ENCODE results near the gene ZNF48.

Gene ZNF48

DNA sequence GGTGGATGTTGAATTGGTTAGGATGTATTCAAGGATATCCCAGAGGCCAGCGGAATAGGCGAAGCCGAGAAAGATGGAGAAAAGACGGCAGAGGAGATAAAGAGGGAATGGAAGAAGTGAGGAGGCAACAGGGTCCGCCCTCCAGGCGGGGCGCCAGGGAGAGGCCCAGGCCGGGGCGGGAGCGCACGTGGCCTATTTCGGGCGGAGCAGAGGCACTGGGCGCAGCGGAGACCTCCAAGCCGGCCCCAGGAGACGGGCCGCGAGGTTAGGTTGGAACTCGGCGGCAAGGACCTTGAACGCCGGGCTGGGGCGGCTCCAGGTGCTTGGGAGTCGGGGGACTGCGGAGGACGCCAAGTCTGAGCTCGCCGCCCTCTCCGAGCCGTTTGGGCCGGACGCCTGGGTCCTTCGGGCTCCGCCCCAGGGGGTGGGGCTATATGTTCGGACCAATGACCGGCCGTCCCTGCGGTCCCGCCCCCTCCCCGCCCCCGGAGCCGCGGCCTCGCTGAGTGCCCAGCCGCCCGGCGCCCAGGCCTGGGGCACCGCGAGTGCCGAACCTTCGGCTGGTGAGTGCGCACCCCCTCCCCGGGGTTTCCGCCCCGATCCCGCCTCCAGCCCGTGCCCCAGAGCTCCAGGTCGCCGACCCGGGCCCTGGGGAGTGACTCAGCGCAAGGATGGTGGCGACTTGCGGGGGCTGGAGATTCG lies 12.0 kb downstream of the ZNF48 start, which contains the start of gene ZNF771:
TSS of gene ZNF771 (plus strand) at position 505 of the 702 bp plus-strand sequence. CDS start 448 bp downstream, outside the sequence.
- Histone ChIP-seq H2AFZ (peak within 1 kb of the TSS; percentile 94), H3K4me2 (ENCODE audit: low read length) (peak within 1 kb of the TSS; percentile 89), H3K9me3 (ENCODE audit: control insufficient read depth, low read length) (no peaks in the 10 kb centered on the region), H3K4me3 (ENCODE audit: low read depth, low read length) (peak within 1 kb of the TSS; percentile 69), H3K36me3 (ENCODE audit: control insufficient read depth, insufficient read depth, low read length) (no peaks in the 10 kb centered on the region), H3K4me1 (peaks cover 12% of the 10 kb centered on the region), H3K9ac (peak within 1 kb of the TSS; percentile 58), H3K79me2 (peaks cover 9% of the 10 kb centered on the region), H3K27me3 (ENCODE audit: control insufficient read depth, insufficient read depth, low read length) (no peaks in the 10 kb centered on the region), H3K27ac (peak within 1 kb of the TSS; percentile 84)
- TF ChIP-seq, protein P1, sequence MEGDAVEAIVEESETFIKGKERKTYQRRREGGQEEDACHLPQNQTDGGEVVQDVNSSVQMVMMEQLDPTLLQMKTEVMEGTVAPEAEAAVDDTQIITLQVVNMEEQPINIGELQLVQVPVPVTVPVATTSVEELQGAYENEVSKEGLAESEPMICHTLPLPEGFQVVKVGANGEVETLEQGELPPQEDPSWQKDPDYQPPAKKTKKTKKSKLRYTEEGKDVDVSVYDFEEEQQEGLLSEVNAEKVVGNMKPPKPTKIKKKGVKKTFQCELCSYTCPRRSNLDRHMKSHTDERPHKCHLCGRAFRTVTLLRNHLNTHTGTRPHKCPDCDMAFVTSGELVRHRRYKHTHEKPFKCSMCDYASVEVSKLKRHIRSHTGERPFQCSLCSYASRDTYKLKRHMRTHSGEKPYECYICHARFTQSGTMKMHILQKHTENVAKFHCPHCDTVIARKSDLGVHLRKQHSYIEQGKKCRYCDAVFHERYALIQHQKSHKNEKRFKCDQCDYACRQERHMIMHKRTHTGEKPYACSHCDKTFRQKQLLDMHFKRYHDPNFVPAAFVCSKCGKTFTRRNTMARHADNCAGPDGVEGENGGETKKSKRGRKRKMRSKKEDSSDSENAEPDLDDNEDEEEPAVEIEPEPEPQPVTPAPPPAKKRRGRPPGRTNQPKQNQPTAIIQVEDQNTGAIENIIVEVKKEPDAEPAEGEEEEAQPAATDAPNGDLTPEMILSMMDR (IDR thresholded peaks at IDR 0.05): peak; percentile 14

DNA sequence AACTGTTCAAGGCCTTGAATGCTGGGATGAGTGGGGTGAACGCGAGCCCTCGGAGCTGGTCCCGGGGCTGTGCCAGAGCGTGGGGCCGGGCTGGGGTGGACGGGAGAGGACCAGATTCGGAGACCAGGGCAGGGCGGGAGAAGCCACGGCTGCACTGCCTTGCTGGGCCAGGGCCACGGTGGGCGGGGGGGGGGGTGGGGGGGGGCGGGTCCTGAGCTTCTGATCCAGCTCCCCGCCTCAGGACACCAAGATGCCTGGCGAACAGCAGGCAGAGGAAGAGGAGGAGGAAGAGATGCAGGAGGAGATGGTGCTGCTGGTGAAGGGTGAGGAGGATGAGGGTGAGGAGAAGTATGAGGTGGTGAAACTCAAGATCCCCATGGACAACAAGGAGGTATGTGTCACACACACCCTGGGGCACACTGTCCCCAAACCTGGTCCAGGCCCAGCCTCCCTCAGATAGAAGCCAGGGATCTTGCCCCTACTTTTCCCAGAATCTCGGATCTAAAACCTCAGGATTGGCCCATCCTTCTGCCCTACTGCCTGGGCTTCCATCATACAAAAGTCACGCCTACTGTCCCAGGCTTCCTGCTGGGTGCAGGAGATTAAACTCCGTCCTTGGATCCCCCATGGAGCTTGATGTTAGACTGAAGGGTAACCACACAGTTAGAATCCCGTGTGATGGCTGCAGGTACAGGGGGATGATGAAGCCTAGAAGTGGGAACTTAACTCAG lies 12.7 kb downstream of the ZNF48 start:
- Histone ChIP-seq H3K9me3 (ENCODE audit: control insufficient read depth, low read length) (no peaks in the 10 kb centered on the region), H3K79me2 (peaks cover 9% of the 10 kb centered on the region), H2AFZ (peak overlapping the region; percentile 94), H3K27me3 (ENCODE audit: control insufficient read depth, insufficient read depth, low read length) (no peaks in the 10 kb centered on the region), H3K36me3 (ENCODE audit: control insufficient read depth, insufficient read depth, low read length) (no peaks in the 10 kb centered on the region), H3K4me3 (ENCODE audit: low read depth, low read length) (peak overlapping the region; percentile 69), H3K4me2 (ENCODE audit: low read length) (peak overlapping the region; percentile 89), H3K4me1 (peaks cover 12% of the 10 kb centered on the region), H3K27ac (peak overlapping the region; percentile 84), H3K9ac (peak overlapping the region; percentile 58)
- TF ChIP-seq, protein P1 (IDR thresholded peaks at IDR 0.05): no peak

DNA sequence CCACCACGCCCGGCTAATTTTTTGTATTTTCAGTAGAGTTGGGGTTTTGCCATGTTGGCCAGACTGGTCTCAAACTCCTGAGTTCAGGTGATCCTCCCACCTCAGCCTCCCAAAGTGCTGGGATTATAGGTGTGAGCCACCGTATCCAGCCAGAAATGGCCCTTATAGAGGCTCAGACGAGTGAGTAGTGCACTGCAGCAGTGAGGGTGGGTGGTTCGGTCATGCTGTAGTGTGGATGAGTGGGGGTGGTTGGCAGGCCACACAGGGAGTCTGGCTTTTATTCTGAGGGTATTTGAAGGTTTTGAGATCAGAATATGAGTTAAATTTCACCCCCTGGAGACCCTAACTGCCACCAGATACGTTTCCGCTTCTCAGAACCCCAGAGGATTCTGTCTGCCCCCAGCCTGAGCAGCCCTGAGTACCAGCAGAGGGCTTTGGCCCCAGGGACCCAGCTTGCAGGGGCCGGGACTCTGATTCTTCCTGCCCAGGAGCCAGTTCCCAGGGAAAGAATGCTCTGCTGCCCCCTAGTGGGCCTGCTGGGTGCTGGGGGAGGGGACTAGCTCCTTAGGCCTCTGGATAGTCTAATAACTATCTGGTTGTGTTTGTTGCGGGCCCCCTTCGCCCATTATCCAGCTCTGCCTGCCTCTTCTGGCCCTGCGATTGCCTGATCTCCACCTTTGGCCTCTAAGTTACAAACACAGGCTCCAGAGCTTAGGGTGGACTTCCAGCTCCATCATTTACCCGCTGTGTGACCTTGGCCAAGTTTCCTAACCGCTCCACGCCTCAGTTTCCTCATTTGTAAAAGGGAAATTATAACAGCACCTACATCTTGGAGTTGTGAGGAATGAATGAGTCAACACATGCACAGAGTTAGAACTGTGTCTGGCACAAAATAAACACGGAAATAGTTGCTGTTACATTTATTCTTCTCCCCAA lies 14.2 kb downstream of the ZNF48 start:
- Histone ChIP-seq H2AFZ (peak overlapping the region; percentile 47), H3K36me3 (ENCODE audit: control insufficient read depth, insufficient read depth, low read length) (no peaks in the 10 kb centered on the region), H3K4me2 (ENCODE audit: low read length) (peak overlapping the region; percentile 60), H3K9me3 (ENCODE audit: control insufficient read depth, low read length) (no peaks in the 10 kb centered on the region), H3K9ac (no peak overlapping the region), H3K79me2 (peaks cover 9% of the 10 kb centered on the region), H3K4me3 (ENCODE audit: low read depth, low read length) (peak overlapping the region; percentile 36), H3K27me3 (ENCODE audit: control insufficient read depth, insufficient read depth, low read length) (no peaks in the 10 kb centered on the region), H3K4me1 (peaks cover 12% of the 10 kb centered on the region), H3K27ac (peak overlapping the region; percentile 34)
- TF ChIP-seq, protein P1 (IDR thresholded peaks at IDR 0.05): peak; percentile 94

DNA sequence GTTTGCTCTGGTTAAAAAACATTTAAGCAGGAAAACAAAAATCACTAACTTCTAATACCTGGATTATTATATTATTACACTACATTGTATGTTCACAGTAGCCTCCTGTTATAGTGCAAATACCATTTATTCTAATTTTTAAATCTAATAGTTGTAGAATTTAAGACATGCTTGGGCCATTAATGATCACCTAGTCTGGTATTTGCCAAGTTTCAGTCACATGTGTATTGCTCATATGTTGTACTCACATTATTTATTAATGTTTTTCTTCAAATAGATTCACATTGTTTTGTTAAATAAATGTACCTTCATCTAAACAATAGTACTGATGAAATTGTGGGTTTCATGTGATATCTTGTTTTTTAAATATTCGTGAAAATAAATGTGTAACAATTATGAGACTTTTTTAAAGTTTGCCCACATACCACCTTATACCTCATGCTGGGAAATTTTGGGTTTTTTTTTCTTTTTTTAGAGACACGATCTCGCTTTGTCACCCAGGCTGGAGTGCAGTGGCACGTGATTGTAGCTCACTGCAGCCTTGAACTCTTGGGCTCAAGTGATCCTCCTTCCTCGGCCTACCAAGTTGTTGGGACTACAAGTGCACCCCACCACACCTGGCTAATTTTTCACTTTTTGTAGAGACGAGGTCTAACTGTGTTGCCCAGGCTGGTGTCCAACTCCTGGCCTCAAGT lies 18.0 kb downstream of the ZNF48 start:
- peaks cover 19% of the 10 kb centered on the region for H3K4me1 ChIP-seq
- H3K9ac ChIP-seq: no peak overlapping the region
- H3K36me3 ChIP-seq (ENCODE audit: control insufficient read depth, insufficient read depth, low read length): no peaks in the 10 kb centered on the region
- no peak overlapping the region for H2AFZ ChIP-seq
- H3K27me3 ChIP-seq (ENCODE audit: control insufficient read depth, insufficient read depth, low read length): no peaks in the 10 kb centered on the region
- H3K4me2 ChIP-seq (ENCODE audit: low read length): no peak overlapping the region
- no peak overlapping the region for H3K27ac ChIP-seq
- TF ChIP-seq, protein P1 (IDR thresholded peaks at IDR 0.05): no peak
- peaks cover 9% of the 10 kb centered on the region for H3K79me2 ChIP-seq
- no peak overlapping the region for H3K4me3 ChIP-seq (ENCODE audit: low read depth, low read length)
- no peaks in the 10 kb centered on the region for H3K9me3 ChIP-seq (ENCODE audit: control insufficient read depth, low read length)

Data from parathyroid adenoma (tissue), 2 donors.